HL-60 (cell line): ENCODE data around the gene FARSB.

Source experiments
- DNase-seq, 2 experiments: peaks; one replicate each; pipeline ENCODE4 v3.0.0-alpha.2; 2010 to 2020; ENCODE audit warnings: low read depth in 1 of 2, low spot score in 1 of 2
- H3K27ac ChIP-seq: fragments of 250-450 bp; sonication (Bioruptor Pico); replicated peaks from 2 replicates; pipeline ENCODE4 v1.5.1; 2020; ENCODE audit warnings: mild to moderate bottlenecking, moderate library complexity
- H3K27me3 ChIP-seq: fragments of 250-450 bp; sonication (Bioruptor Pico); 2 replicates; pipeline ENCODE4 v1.5.1; 2021; ENCODE audit warnings: mild to moderate bottlenecking, moderate library complexity; ENCODE audit not compliant: insufficient read depth, poor library complexity, severe bottlenecking
- H3K4me3 ChIP-seq: replicated peaks from 2 replicates; pipeline ENCODE4 v1.5.1; 2011; ENCODE audit warnings: mild to moderate bottlenecking, control low read depth, low read length; ENCODE audit not compliant: insufficient read depth
- GABPA ChIP-seq: IDR thresholded peaks from 2 replicates; pipeline ENCODE4 v1.6.1; 2012; ENCODE audit warnings: low read depth
- POLR2AphosphoS5 ChIP-seq: IDR thresholded peaks from 2 replicates; pipeline ENCODE4 v1.6.1; 2012; ENCODE audit warnings: low read depth
- SPI1 ChIP-seq: IDR thresholded peaks from 2 replicates; pipeline ENCODE4 v1.6.1; 2012; ENCODE audit warnings: low read depth, mild to moderate bottlenecking, borderline replicate concordance
- long read RNA-seq: library from polyadenylated mRNA; unstranded; transcript quantifications from one replicate; pipeline ENCODE4 v2.0.0, GENCODE V29; 2020
- TF ChIP-seq, protein P1 (sequence below): IDR thresholded peaks from 2 replicates; pipeline ENCODE4 v1.6.1; 2012; ENCODE audit warnings: low read depth; ENCODE audit not compliant: insufficient replicate concordance
- TF ChIP-seq, protein P2 (sequence below): IDR thresholded peaks from one replicate; pipeline ENCODE4 v1.5.1; 2011; ENCODE audit warnings: low read length, control low read depth, inconsistent platforms; ENCODE audit not compliant: insufficient read depth

The FARSB gene
- long read RNA-seq, transcript FARSB-201 (17 exons, 3,369 nt), result major isoform, 597 of 824 reads
- long read RNA-seq, partial matches to known transcripts, result 26 of 824 reads
- long read RNA-seq, other reads (novel, unspliced or antisense), result 201 of 824 reads

DNA sequence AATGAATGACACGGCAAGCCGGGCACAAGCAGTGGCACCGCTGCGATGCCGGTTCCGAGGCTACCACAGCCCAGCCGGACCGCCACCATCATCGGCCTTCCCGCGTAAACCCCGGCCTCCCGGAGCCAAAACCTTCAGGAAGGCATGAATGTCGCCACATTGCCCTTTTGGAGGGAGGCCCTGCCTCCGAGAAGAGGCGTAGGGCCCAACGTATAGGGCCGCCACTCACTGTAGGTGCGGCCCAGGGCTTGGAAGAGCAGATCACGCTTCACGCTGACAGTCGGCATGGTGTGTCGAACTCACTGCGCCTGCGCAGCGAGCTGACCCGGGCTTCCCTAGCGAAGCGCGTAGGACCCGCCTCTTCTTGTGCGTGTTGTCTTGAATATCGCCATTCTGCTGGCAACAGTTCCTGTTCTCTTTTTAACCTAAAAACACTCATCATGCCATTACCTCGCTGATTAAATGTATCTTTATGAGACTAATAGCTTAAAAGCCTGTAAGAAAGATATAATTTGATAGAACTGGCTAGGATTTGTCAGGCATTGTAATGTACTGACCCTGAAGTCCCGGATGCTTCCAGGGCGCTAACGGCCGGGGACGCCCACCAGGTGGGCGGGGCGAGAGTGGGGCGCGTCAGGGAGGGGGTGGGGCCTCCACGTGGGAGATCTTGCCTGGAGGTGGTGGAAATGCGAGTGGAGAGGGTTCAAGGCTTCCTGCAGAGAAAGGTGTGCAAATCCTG, at the start of gene FARSB:
FARSB (minus strand) TSS at position 306 of the 739 bp plus-strand sequence; CDS start at position 287, 19 bp downstream.
- TF ChIP-seq POLR2AphosphoS5, result peak; percentile 93
- TF ChIP-seq, protein P1, sequence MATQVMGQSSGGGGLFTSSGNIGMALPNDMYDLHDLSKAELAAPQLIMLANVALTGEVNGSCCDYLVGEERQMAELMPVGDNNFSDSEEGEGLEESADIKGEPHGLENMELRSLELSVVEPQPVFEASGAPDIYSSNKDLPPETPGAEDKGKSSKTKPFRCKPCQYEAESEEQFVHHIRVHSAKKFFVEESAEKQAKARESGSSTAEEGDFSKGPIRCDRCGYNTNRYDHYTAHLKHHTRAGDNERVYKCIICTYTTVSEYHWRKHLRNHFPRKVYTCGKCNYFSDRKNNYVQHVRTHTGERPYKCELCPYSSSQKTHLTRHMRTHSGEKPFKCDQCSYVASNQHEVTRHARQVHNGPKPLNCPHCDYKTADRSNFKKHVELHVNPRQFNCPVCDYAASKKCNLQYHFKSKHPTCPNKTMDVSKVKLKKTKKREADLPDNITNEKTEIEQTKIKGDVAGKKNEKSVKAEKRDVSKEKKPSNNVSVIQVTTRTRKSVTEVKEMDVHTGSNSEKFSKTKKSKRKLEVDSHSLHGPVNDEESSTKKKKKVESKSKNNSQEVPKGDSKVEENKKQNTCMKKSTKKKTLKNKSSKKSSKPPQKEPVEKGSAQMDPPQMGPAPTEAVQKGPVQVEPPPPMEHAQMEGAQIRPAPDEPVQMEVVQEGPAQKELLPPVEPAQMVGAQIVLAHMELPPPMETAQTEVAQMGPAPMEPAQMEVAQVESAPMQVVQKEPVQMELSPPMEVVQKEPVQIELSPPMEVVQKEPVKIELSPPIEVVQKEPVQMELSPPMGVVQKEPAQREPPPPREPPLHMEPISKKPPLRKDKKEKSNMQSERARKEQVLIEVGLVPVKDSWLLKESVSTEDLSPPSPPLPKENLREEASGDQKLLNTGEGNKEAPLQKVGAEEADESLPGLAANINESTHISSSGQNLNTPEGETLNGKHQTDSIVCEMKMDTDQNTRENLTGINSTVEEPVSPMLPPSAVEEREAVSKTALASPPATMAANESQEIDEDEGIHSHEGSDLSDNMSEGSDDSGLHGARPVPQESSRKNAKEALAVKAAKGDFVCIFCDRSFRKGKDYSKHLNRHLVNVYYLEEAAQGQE, result peak; percentile 43
- peak; percentile 17; the same call in 1 of the 2 replicates for TF ChIP-seq SPI1
- TF ChIP-seq GABPA, result no peak
- TF ChIP-seq, protein P2, sequence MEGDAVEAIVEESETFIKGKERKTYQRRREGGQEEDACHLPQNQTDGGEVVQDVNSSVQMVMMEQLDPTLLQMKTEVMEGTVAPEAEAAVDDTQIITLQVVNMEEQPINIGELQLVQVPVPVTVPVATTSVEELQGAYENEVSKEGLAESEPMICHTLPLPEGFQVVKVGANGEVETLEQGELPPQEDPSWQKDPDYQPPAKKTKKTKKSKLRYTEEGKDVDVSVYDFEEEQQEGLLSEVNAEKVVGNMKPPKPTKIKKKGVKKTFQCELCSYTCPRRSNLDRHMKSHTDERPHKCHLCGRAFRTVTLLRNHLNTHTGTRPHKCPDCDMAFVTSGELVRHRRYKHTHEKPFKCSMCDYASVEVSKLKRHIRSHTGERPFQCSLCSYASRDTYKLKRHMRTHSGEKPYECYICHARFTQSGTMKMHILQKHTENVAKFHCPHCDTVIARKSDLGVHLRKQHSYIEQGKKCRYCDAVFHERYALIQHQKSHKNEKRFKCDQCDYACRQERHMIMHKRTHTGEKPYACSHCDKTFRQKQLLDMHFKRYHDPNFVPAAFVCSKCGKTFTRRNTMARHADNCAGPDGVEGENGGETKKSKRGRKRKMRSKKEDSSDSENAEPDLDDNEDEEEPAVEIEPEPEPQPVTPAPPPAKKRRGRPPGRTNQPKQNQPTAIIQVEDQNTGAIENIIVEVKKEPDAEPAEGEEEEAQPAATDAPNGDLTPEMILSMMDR, result no peak
- peak; percentile 94 to 95 for DNase-seq
- Histone ChIP-seq H3K4me3 (peak within 1 kb of the TSS; percentile 94), H3K27me3 (no peaks in the 10 kb centered on the region), H3K27ac (peak within 1 kb of the TSS; percentile 99)

DNA sequence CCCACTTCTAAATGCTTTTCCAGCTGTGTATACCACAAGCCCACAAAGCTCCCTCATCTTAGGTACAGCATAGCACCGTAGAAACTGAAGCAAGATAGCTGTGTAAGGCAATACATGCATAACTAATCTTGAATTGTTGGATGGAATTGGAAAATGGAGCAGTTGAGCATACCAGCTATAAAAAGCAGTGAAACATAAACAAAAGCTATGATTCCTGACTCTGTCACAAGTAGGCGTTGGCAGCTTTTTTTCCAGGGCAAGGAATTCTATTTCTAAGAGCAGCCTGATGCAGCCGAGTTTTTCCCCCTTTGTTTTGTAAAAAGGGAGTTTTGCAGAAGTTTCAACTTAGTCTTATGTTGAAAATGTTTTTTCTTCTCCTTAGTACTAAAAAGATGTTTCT, 48.0 kb upstream of the FARSB start:
- no peak for DNase-seq

DNA sequence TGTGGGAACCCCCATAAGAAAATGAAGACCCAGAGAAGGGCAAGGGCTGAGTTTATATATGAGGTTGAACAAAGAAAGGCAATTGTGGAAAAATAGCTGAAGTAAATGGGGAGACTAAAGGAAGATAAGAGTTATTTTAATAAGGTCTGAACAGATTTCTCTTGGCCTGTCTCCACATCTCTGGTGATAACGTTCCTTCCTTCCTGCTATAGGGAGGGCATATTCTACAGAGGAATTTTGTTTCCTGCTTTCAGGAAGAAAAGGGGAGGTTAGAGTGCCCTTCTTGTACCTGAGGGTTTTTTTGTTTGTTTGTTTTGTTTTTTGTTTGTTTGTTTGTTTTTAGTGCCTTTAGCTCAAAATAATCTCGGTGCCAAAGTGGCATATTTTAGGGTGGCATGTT, 47.2 kb upstream of the FARSB start:
- Histone ChIP-seq H3K4me3 (no peak overlapping the region), H3K27me3 (no peaks in the 10 kb centered on the region), H3K27ac (no peak overlapping the region)
- TF ChIP-seq, protein P1, result no peak
- TF ChIP-seq POLR2AphosphoS5, result no peak
- no peak for TF ChIP-seq SPI1
- TF ChIP-seq, protein P2, result no peak
- TF ChIP-seq GABPA, result no peak
- no peak for DNase-seq

More for the DNA sequence above, 48.0 kb upstream of the FARSB start:
- H3K4me3 ChIP-seq, result no peak overlapping the region
- no peak overlapping the region for H3K27ac ChIP-seq
- no peak for TF ChIP-seq SPI1
- TF ChIP-seq, protein P1, result no peak
- no peak for TF ChIP-seq POLR2AphosphoS5
- no peak for TF ChIP-seq GABPA
- TF ChIP-seq, protein P2, result no peak
- H3K27me3 ChIP-seq, result no peaks in the 10 kb centered on the region
